Duodenal mucosa (tissue), 2 donors: ENCODE results near the gene PHOSPHO2.
A peak's percentile ranks its signal among the peaks of the same experiment; 100 is the strongest.

Experiments
- H3K27ac ChIP-seq: one replicate; pipeline ENCODE4 v1.7.0; 2013; ENCODE audit warnings: low read depth, low read length
- H3K27me3 ChIP-seq, 2 donors: one replicate each; pipeline ENCODE4 v1.7.0; 2013; ENCODE audit warnings: low read length in 2 of 2, control low read depth in 1 of 2; ENCODE audit not compliant: insufficient read depth in 2 of 2, control insufficient read depth in 1 of 2
- H3K36me3 ChIP-seq, 2 donors: one replicate each; pipeline ENCODE4 v1.7.0; 2013; ENCODE audit warnings: low read length in 2 of 2, control low read depth in 1 of 2; ENCODE audit not compliant: insufficient read depth in 2 of 2, control insufficient read depth in 1 of 2
- H3K4me1 ChIP-seq, 2 donors: one replicate each; pipeline ENCODE4 v1.7.0; 2013; ENCODE audit warnings: low read length in 2 of 2, control low read depth in 1 of 2; ENCODE audit not compliant: insufficient read depth in 2 of 2, control insufficient read depth in 1 of 2
- H3K4me3 ChIP-seq, 2 donors: one replicate each; pipeline ENCODE4 v1.7.0; 2013; ENCODE audit warnings: low read length in 2 of 2, low read depth in 1 of 2
- H3K9ac ChIP-seq, 2 donors: one replicate each; pipeline ENCODE4 v1.7.0; 2013; ENCODE audit warnings: low read length in 2 of 2, low read depth in 1 of 2
- H3K9me3 ChIP-seq, 2 donors: one replicate each; pipeline ENCODE4 v1.7.0; 2013; ENCODE audit warnings: low read length in 2 of 2, control low read depth in 1 of 2; ENCODE audit not compliant: control insufficient read depth in 1 of 2

The PHOSPHO2 gene

GRCh38 chr2:169729274-169729605, 35.0 kb downstream of the PHOSPHO2 start:
- Histone ChIP-seq H3K36me3 (no peaks in the 10 kb centered on the region), H3K27me3 (no peaks in the 10 kb centered on the region), H3K27ac (no peak overlapping the region), H3K9ac (no peak overlapping the region), H3K4me1 (peaks cover 0 to 8% of the 10 kb centered on the region in 2 donors), H3K4me3 (no peak overlapping the region), H3K9me3 (no peaks in the 10 kb centered on the region)

- peaks cover 8 to 9% of the 10 kb centered on the region in 2 donors for H3K4me1 ChIP-seq
- no peak overlapping the region for H3K27ac ChIP-seq
- H3K9me3 ChIP-seq: no peaks in the 10 kb centered on the region
- no peak overlapping the region for H3K4me3 ChIP-seq
- no peaks in the 10 kb centered on the region for H3K27me3 ChIP-seq
- no peak overlapping the region for H3K9ac ChIP-seq
- H3K36me3 ChIP-seq: no peaks in the 10 kb centered on the region
Observed at GRCh38 chr2:169732075-169732474, 37.8 kb downstream of the PHOSPHO2 start.

GRCh38 chr2:169732583-169733358, 38.5 kb downstream of the PHOSPHO2 start:
- H3K4me3 ChIP-seq: peak overlapping the region; percentile 64 to 85
- no peaks in the 10 kb centered on the region for H3K27me3 ChIP-seq
- H3K4me1 ChIP-seq: peaks cover 8 to 9% of the 10 kb centered on the region in 2 donors
- H3K9me3 ChIP-seq: no peaks in the 10 kb centered on the region
- peak overlapping the region; percentile 27 to 64 for H3K9ac ChIP-seq
- no peak overlapping the region for H3K27ac ChIP-seq
- no peaks in the 10 kb centered on the region for H3K36me3 ChIP-seq

- Histone ChIP-seq H3K27me3 (no peaks in the 10 kb centered on the region), H3K36me3 (no peaks in the 10 kb centered on the region), H3K4me3 (peak overlapping the region; percentile 83 to 85), H3K9ac (peak overlapping the region; percentile 56 to 60), H3K9me3 (no peaks in the 10 kb centered on the region), H3K4me1 (peaks cover 9% of the 10 kb centered on the region in 2 donors), H3K27ac (no peak overlapping the region)
Observed at GRCh38 chr2:169734169-169734847, 40.0 kb downstream of the PHOSPHO2 start.

GRCh38 chr2:169735623-169736022, 41.4 kb downstream of the PHOSPHO2 start:
- Histone ChIP-seq H3K9me3 (no peaks in the 10 kb centered on the region), H3K4me3 (peak overlapping the region in 1 of 2 donors; percentile 2), H3K4me1 (peaks cover 9 to 12% of the 10 kb centered on the region in 2 donors), H3K36me3 (peaks cover 0 to 3% of the 10 kb centered on the region in 2 donors), H3K27me3 (no peaks in the 10 kb centered on the region), H3K9ac (no peak overlapping the region), H3K27ac (no peak overlapping the region)

- H3K9ac ChIP-seq: no peak overlapping the region
- peak overlapping the region; percentile 32 to 48 for H3K4me3 ChIP-seq
- no peaks in the 10 kb centered on the region for H3K9me3 ChIP-seq
- no peaks in the 10 kb centered on the region for H3K27me3 ChIP-seq
- H3K36me3 ChIP-seq: peaks cover 0 to 3% of the 10 kb centered on the region in 2 donors
- peaks cover 9 to 12% of the 10 kb centered on the region in 2 donors for H3K4me1 ChIP-seq
- no peak overlapping the region for H3K27ac ChIP-seq
Observed at GRCh38 chr2:169736902-169737301, 42.6 kb downstream of the PHOSPHO2 start.

- Histone ChIP-seq H3K27ac (no peak overlapping the region), H3K9ac (no peak overlapping the region), H3K4me1 (peaks cover 4 to 9% of the 10 kb centered on the region in 2 donors), H3K27me3 (no peaks in the 10 kb centered on the region), H3K4me3 (no peak overlapping the region), H3K9me3 (no peaks in the 10 kb centered on the region), H3K36me3 (peaks cover 0 to 9% of the 10 kb centered on the region in 2 donors)
Observed at GRCh38 chr2:169738566-169739229, 44.4 kb downstream of the PHOSPHO2 start.

GRCh38 chr2:169739351-169739750, 45.1 kb downstream of the PHOSPHO2 start:
- no peaks in the 10 kb centered on the region for H3K9me3 ChIP-seq
- no peak overlapping the region for H3K9ac ChIP-seq
- peaks cover 0 to 9% of the 10 kb centered on the region in 2 donors for H3K36me3 ChIP-seq
- H3K27me3 ChIP-seq: no peaks in the 10 kb centered on the region
- peaks cover 4 to 9% of the 10 kb centered on the region in 2 donors for H3K4me1 ChIP-seq
- no peak overlapping the region for H3K4me3 ChIP-seq
- H3K27ac ChIP-seq: no peak overlapping the region

- Histone ChIP-seq H3K36me3 (peaks cover 3 to 9% of the 10 kb centered on the region in 2 donors), H3K27ac (no peak overlapping the region), H3K4me1 (peaks cover 0 to 4% of the 10 kb centered on the region in 2 donors), H3K9ac (no peak overlapping the region), H3K4me3 (no peak overlapping the region), H3K27me3 (no peaks in the 10 kb centered on the region), H3K9me3 (no peaks in the 10 kb centered on the region)
Observed at GRCh38 chr2:169743549-169743948, 49.3 kb downstream of the PHOSPHO2 start.

- no peak overlapping the region for H3K9ac ChIP-seq
- no peaks in the 10 kb centered on the region for H3K9me3 ChIP-seq
- H3K4me1 ChIP-seq: no peaks in the 10 kb centered on the region
- H3K36me3 ChIP-seq: peaks cover 3 to 11% of the 10 kb centered on the region in 2 donors
- no peak overlapping the region for H3K27ac ChIP-seq
- H3K27me3 ChIP-seq: no peaks in the 10 kb centered on the region
- no peak overlapping the region for H3K4me3 ChIP-seq
Observed at GRCh38 chr2:169746240-169746639, 52.0 kb downstream of the PHOSPHO2 start.
